ENCODE measurements around the gene BAG3.

Gene BAG3

DNA sequence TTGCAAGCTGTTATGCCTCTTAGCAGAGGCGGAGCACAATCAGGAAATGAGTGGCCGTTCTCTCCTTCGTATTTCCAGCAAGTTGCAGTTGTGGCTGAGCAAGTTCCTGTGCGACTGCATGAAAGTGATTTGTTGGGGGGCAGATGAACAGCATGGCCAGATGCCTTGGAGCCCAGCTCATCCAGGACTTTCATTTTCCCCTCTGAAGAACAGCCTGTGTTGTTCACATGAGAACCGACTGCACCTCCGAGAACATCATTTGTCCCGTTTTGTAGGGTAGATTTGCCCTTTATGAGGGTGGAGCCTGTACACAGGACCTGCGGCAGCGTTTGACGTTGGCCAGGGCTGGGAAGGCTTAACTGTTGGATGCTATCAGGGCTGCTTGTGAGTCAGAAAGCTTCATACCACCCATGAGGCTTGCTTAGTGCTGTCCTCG lies 4.4 kb downstream of the BAG3 start:
- WGBS, result under 1% methylated on average over 10 of the region's 11 CpGs
- peak overlapping the region; percentile 24 for H3K4me2 ChIP-seq (ENCODE audit: low read length, poor library complexity, severe bottlenecking)
- H3K9me3 ChIP-seq (ENCODE audit: control insufficient read depth, low read length), result no peaks in the 10 kb centered on the region
- peak overlapping the region in 1 of 2 experiments; percentile 13 for H3K18ac ChIP-seq (ENCODE audit: low read depth in 1 of 2, low read length in 2 of 2)
- DNase-seq, result peak; percentile 96
- H2AK5ac ChIP-seq (ENCODE audit: low read length, severe bottlenecking), result no peak overlapping the region
- H2BK120ac ChIP-seq (ENCODE audit: low read depth, low read length), result no peak overlapping the region
- H2BK5ac ChIP-seq (ENCODE audit: low read depth, low read length, poor library complexity, severe bottlenecking), result no peak overlapping the region
- peak overlapping the region in 1 of 2 experiments; percentile 83 for H3K4me3 ChIP-seq (ENCODE audit: insufficient read depth in 1 of 2, low read depth in 1 of 2, low read length in 2 of 2)
- peak overlapping the region; percentile 29 for H2AFZ ChIP-seq (ENCODE audit: low read depth, low read length)
- no peaks in the 10 kb centered on the region for H3K27me3 ChIP-seq (ENCODE audit: control insufficient read depth in 1 of 2, insufficient read depth in 1 of 2, low read length in 2 of 2)
- no peak overlapping the region for H4K91ac ChIP-seq (ENCODE audit: low read length)
- H4K8ac ChIP-seq (ENCODE audit: low read length), result no peak overlapping the region
- peak overlapping the region in 1 of 2 experiments; percentile 13 for H3K4ac ChIP-seq (ENCODE audit: low read depth in 1 of 2, low read length in 2 of 2)
- no peaks in the 10 kb centered on the region for H3K79me1 ChIP-seq (replicated peaks; ENCODE audit: low read length, poor library complexity, severe bottlenecking)
- H3K4me1 ChIP-seq (ENCODE audit: control insufficient read depth, insufficient read depth, low read depth, low read length), result peaks cover 44% of the 10 kb centered on the region
- H3K23ac ChIP-seq (ENCODE audit: low read length in 2 of 2), result no peak overlapping the region
- no peak overlapping the region for H3K14ac ChIP-seq (ENCODE audit: low read length in 2 of 2)
- H3K27ac ChIP-seq (ENCODE audit: low read length, poor library complexity, severe bottlenecking), result peak overlapping the region; percentile 41
- peak overlapping the region; percentile 94 for H3K9ac ChIP-seq (ENCODE audit: low read length)
- no peak overlapping the region for H2BK15ac ChIP-seq (ENCODE audit: low read depth, poor library complexity, severe bottlenecking)
- peaks cover 8 to 24% of the 10 kb centered on the region in 2 experiments for H3K36me3 ChIP-seq (ENCODE audit: control insufficient read depth in 1 of 2, insufficient read depth in 2 of 2, low read depth in 1 of 2, low read length in 2 of 2)
- H2BK12ac ChIP-seq (ENCODE audit: low read length in 2 of 2), result no peak overlapping the region

DNA sequence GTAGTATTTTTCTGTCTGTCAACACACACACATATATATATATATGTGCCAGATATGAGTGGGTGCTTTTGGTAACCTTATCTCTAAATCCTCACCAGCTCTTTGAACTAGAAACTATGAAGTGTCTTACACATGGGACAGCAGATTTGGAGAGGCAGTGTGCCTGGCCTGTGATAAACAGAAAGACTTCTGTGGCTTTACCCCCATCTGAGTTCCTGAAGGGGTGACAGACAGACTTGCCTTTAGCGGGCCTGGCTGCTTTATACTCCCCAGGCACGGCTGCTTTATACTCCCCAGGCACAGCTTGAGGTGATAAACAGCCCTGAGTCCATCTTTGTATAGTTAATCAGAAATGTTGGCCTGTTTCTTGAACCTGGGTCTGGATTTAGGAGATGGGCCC lies 5.6 kb downstream of the BAG3 start:
- DNase-seq, result no peak
- Histone ChIP-seq H3K14ac (ENCODE audit: low read length in 2 of 2) (no peak overlapping the region), H2BK15ac (ENCODE audit: low read depth, poor library complexity, severe bottlenecking) (no peak overlapping the region), H3K36me3 (ENCODE audit: control insufficient read depth in 1 of 2, insufficient read depth in 2 of 2, low read depth in 1 of 2, low read length in 2 of 2) (peaks cover 8 to 24% of the 10 kb centered on the region in 2 experiments), H2AK5ac (ENCODE audit: low read length, severe bottlenecking) (peak overlapping the region; percentile 29), H2BK120ac (ENCODE audit: low read depth, low read length) (no peak overlapping the region), H3K18ac (ENCODE audit: low read depth in 1 of 2, low read length in 2 of 2) (no peak overlapping the region), H4K8ac (ENCODE audit: low read length) (no peak overlapping the region), H3K27ac (ENCODE audit: low read length, poor library complexity, severe bottlenecking) (peak overlapping the region; percentile 21), H3K4ac (ENCODE audit: low read depth in 1 of 2, low read length in 2 of 2) (no peak overlapping the region), H3K4me2 (ENCODE audit: low read length, poor library complexity, severe bottlenecking) (no peak overlapping the region), H3K4me3 (ENCODE audit: insufficient read depth in 1 of 2, low read depth in 1 of 2, low read length in 2 of 2) (peak overlapping the region in 1 of 2 experiments; percentile 83), H2AFZ (ENCODE audit: low read depth, low read length) (no peak overlapping the region), H3K27me3 (ENCODE audit: control insufficient read depth in 1 of 2, insufficient read depth in 1 of 2, low read length in 2 of 2) (no peaks in the 10 kb centered on the region), H3K23ac (ENCODE audit: low read length in 2 of 2) (no peak overlapping the region), H2BK12ac (ENCODE audit: low read length in 2 of 2) (no peak overlapping the region), H3K79me1 (replicated peaks; ENCODE audit: low read length, poor library complexity, severe bottlenecking) (no peaks in the 10 kb centered on the region), H3K4me1 (ENCODE audit: control insufficient read depth, insufficient read depth, low read depth, low read length) (peaks cover 47% of the 10 kb centered on the region), H4K91ac (ENCODE audit: low read length) (no peak overlapping the region), H3K9ac (ENCODE audit: low read length) (peak overlapping the region; percentile 94), H3K9me3 (ENCODE audit: control insufficient read depth, low read length) (no peaks in the 10 kb centered on the region), H2BK5ac (ENCODE audit: low read depth, low read length, poor library complexity, severe bottlenecking) (no peak overlapping the region)
- 18% methylated on average over 2 of the region's 2 CpGs for WGBS

DNA sequence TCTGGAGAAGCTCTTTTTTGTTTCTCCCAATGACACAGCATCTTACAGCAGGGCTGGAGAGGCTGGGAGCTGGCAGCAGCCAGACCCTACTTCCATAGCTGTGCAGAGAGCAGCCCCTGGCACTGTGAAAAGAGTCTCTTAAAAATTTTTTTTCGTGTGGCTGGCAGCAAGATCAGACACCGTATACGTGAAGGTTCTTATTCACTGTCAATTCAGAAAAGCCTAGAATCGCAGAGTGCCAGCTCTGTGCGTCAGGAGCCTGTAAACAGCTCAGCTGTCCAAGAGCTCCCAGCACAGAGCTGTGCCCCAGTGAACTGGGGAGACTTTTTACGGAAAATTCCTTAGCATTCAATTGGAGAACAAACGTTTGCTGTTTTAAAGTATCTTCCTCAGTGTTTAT lies 6.5 kb downstream of the BAG3 start:
- peak overlapping the region; percentile 40 for H2AK5ac ChIP-seq (ENCODE audit: low read length, severe bottlenecking)
- peak; percentile 69 for DNase-seq
- H3K36me3 ChIP-seq (ENCODE audit: control insufficient read depth in 1 of 2, insufficient read depth in 2 of 2, low read depth in 1 of 2, low read length in 2 of 2), result peaks cover 10 to 24% of the 10 kb centered on the region in 2 experiments
- no peak overlapping the region for H3K18ac ChIP-seq (ENCODE audit: low read depth in 1 of 2, low read length in 2 of 2)
- H3K4me3 ChIP-seq (ENCODE audit: insufficient read depth in 1 of 2, low read depth in 1 of 2, low read length in 2 of 2), result peak overlapping the region in 1 of 2 experiments; percentile 51
- H4K8ac ChIP-seq (ENCODE audit: low read length), result no peak overlapping the region
- no peak overlapping the region for H3K14ac ChIP-seq (ENCODE audit: low read length in 2 of 2)
- no peak overlapping the region for H2AFZ ChIP-seq (ENCODE audit: low read depth, low read length)
- H3K79me1 ChIP-seq (replicated peaks; ENCODE audit: low read length, poor library complexity, severe bottlenecking), result no peaks in the 10 kb centered on the region
- no peaks in the 10 kb centered on the region for H3K27me3 ChIP-seq (ENCODE audit: control insufficient read depth in 1 of 2, insufficient read depth in 1 of 2, low read length in 2 of 2)
- peak overlapping the region; percentile 40 for H3K27ac ChIP-seq (ENCODE audit: low read length, poor library complexity, severe bottlenecking)
- H3K4me1 ChIP-seq (ENCODE audit: control insufficient read depth, insufficient read depth, low read depth, low read length), result peaks cover 49% of the 10 kb centered on the region
- H2BK120ac ChIP-seq (ENCODE audit: low read depth, low read length), result peak overlapping the region; percentile 61
- H3K23ac ChIP-seq (ENCODE audit: low read length in 2 of 2), result no peak overlapping the region
- H3K4ac ChIP-seq (ENCODE audit: low read depth in 1 of 2, low read length in 2 of 2), result no peak overlapping the region
- no peak overlapping the region for H4K91ac ChIP-seq (ENCODE audit: low read length)
- no peaks in the 10 kb centered on the region for H3K9me3 ChIP-seq (ENCODE audit: control insufficient read depth, low read length)
- WGBS, result 13% methylated on average over 5 of the region's 7 CpGs
- peak overlapping the region; percentile 94 for H3K9ac ChIP-seq (ENCODE audit: low read length)
- H2BK12ac ChIP-seq (ENCODE audit: low read length in 2 of 2), result peak overlapping the region in 1 of 2 experiments; percentile 38
- H3K4me2 ChIP-seq (ENCODE audit: low read length, poor library complexity, severe bottlenecking), result no peak overlapping the region
- no peak overlapping the region for H2BK15ac ChIP-seq (ENCODE audit: low read depth, poor library complexity, severe bottlenecking)
- peak overlapping the region; percentile 21 for H2BK5ac ChIP-seq (ENCODE audit: low read depth, low read length, poor library complexity, severe bottlenecking)

DNA sequence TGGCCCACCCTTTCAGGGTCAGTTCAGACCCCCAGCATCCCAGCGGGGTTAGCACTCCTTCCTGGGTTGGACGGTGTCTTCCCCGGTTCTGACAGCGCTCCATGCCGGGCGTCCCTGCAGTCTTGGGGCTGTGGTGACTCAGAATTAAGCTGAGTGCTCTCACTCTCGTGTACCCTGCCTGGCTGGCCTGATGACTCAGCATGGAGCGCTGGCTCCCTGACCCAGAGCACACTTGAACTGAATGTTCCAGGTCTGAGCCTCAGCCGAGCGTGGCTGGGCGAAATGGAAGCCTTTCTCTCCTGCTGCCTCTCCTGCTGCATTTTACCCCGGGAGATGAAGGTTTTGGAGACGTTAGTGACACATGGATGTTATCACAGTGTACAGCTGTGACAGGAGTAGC lies 7.1 kb downstream of the BAG3 start:
- no peaks in the 10 kb centered on the region for H3K79me1 ChIP-seq (replicated peaks; ENCODE audit: low read length, poor library complexity, severe bottlenecking)
- under 1% methylated on average over 11 of the region's 13 CpGs for WGBS

More for the DNA sequence above, 7.1 kb downstream of the BAG3 start:
- Histone ChIP-seq H4K91ac (ENCODE audit: low read length) (peak overlapping the region; percentile 48), H3K4ac (ENCODE audit: low read depth in 1 of 2, low read length in 2 of 2) (peak overlapping the region; percentile 32 to 49), H3K4me2 (ENCODE audit: low read length, poor library complexity, severe bottlenecking) (peak overlapping the region; percentile 34), H2AK5ac (ENCODE audit: low read length, severe bottlenecking) (peak overlapping the region; percentile 93), H3K27me3 (ENCODE audit: control insufficient read depth in 1 of 2, insufficient read depth in 1 of 2, low read length in 2 of 2) (no peaks in the 10 kb centered on the region), H3K4me1 (ENCODE audit: control insufficient read depth, insufficient read depth, low read depth, low read length) (peaks cover 53% of the 10 kb centered on the region), H2BK120ac (ENCODE audit: low read depth, low read length) (peak overlapping the region; percentile 36), H3K36me3 (ENCODE audit: control insufficient read depth in 1 of 2, insufficient read depth in 2 of 2, low read depth in 1 of 2, low read length in 2 of 2) (peaks cover 10 to 28% of the 10 kb centered on the region in 2 experiments), H3K23ac (ENCODE audit: low read length in 2 of 2) (peak overlapping the region in 1 of 2 experiments; percentile 46), H3K18ac (ENCODE audit: low read depth in 1 of 2, low read length in 2 of 2) (peak overlapping the region; percentile 56 to 88), H3K9ac (ENCODE audit: low read length) (peak overlapping the region; percentile 94), H3K4me3 (ENCODE audit: insufficient read depth in 1 of 2, low read depth in 1 of 2, low read length in 2 of 2) (peak overlapping the region in 1 of 2 experiments; percentile 51), H2BK5ac (ENCODE audit: low read depth, low read length, poor library complexity, severe bottlenecking) (no peak overlapping the region), H3K9me3 (ENCODE audit: control insufficient read depth, low read length) (no peaks in the 10 kb centered on the region), H2BK12ac (ENCODE audit: low read length in 2 of 2) (peak overlapping the region; percentile 15 to 94), H3K27ac (ENCODE audit: low read length, poor library complexity, severe bottlenecking) (peak overlapping the region; percentile 87), H4K8ac (ENCODE audit: low read length) (peak overlapping the region; percentile 72), H2BK15ac (ENCODE audit: low read depth, poor library complexity, severe bottlenecking) (no peak overlapping the region), H2AFZ (ENCODE audit: low read depth, low read length) (no peak overlapping the region), H3K14ac (ENCODE audit: low read length in 2 of 2) (no peak overlapping the region)
- DNase-seq, result peak; percentile 97

Measured in mesenchymal stem cell (in vitro differentiated cells and primary cell).